GM19467 (cell line): ENCODE results near the gene TRAF2.
A peak's percentile ranks its signal among the peaks of the same experiment; 100 is the strongest.

ENCODE experiments used
- ATAC-seq: cut with Tn5 transposase; IDR thresholded peaks from one replicate; pipeline ENCODE4 v1.9.1; 2021; ENCODE audit warnings: mild to moderate bottlenecking, moderate library complexity; ENCODE audit not compliant: unreplicated experiment

TRAF2 gene

DNA sequence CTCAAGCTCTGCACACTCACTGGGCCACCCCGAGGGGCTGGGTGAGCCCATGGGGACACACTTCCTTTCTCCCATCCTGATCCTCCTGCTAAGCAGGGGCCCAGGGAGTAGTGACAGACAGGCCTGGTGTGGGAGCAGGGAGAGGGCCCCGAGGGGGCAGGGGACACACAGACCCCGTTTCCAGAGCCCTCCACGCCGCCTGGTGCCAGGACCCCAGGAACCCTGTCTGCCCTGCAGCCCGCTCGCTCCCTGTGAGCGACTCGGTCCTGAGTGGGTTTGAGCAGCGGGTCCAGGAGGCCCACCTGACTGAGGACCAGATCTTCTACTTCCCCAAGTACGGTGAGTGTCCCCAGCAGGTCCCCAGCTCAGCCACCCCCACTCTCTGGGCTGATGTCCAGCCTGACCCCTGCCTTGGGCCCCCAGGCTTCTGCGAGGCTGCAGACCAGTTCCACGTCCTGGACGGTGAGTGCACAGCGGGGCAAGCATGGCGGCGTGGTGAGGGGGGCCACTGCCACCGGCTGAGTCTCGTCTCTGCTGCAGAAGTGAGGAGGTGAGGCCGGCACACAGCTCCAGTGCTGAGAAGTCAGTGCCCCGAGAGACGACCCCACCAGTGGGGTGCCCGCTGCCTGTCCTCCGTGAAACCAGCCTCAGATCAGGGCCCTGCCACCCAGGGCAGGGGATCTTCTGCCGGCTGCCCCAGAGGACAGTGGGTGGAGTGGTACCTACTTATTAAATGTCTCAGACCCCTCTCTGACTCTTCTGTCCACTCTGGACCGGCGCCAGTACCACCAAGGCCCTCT is 60.1 kb downstream of the TRAF2 start:
- no peak for ATAC-seq

DNA sequence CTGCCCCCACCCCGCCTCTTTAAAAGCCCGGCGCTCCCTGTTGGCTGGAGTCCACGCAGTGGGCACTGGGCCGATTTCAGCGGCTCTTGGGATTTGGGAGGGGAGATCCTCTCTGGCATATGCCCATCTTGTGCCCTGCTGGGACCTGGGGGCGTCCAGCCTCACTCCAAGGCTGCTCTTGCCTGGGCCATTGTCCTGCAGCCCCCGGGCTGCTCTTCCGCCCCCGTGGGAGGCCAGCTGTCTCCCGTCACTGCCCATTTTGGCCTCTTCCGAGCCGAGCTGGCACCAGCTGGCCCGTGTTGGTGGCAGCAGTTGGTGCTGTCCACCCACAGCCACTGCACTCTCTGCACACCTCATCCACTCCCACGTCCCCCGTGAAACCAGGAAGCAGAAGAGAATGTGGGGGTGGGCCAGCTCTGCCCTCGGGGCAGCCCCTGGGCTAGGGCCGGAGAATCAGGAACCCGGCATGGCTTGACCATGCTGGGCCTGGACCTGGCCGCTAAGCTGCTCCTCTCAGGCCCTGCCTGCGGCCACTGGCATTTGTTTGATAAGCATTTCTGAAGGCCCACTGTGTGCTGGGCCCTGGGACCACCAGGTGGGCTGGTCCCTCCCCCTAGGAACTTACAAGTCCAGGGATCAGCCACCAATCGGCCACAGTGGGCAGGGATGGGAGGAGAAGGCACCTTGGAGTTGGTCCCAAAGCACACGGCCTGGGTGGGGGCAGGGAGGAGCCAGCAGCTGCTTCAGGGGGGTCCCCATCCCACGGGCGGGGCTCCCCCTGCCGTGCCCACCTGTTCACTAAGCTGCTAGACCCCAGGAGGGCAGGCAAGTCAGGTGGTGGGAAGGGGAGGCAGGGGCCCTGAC is 60.9 kb downstream of the TRAF2 start:
- no peak for ATAC-seq

DNA sequence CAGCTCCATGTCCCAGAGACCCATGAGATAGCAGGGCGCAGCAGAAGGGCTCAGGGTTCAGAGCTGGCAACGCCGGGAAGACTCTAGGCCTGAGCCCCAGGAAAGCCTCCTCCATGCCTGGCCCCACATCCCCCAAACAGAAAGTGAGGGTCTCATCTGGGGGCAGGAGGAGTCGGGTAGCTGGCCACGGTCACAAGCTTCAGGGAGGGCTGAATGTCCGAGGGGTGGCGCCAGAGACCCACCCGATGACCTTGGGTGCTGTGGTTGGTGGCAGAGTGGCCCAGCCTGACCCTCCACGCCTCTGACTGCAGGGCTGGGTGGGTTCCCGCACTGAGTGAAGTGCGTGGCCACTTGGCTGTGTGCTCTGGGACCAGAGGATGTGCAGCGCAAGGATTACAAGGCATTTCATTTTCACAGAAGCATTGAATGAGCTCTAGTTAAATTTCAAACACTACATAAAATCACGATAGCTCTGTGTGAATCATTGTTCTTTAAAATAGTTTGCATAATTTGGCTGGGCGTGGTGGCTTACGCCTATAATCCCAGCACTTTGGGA is 61.7 kb downstream of the TRAF2 start:
- no peak for ATAC-seq

DNA sequence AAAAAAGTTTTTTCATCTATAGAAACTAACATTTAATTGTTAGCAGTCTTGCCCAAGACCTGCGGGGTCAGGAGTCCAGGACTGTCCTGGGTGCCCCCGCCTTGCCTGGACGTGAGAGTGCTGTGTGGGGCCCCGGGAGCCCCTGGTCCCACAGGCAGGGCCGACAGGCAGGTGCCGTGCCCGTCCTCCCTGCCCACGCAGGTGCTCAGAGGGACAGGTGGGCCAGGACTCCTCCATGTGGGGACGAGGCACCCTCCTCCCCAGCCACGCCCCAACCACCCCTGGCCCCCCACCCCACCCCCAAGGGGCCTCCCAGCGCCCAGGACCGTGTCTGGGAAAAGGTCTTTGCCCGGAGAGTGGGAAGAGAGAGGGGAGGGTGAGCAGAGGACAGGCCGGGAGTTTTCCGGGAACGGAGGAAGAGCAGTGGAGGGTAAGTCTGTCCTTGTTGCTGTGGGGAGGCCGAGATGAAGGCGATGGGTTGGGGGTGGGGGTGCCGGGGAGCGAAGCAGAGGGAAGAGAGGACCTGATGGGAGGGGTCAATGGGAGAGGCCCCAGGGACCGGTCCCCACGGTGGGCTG is 63.0 kb downstream of the TRAF2 start:
- ATAC-seq = no peak

DNA sequence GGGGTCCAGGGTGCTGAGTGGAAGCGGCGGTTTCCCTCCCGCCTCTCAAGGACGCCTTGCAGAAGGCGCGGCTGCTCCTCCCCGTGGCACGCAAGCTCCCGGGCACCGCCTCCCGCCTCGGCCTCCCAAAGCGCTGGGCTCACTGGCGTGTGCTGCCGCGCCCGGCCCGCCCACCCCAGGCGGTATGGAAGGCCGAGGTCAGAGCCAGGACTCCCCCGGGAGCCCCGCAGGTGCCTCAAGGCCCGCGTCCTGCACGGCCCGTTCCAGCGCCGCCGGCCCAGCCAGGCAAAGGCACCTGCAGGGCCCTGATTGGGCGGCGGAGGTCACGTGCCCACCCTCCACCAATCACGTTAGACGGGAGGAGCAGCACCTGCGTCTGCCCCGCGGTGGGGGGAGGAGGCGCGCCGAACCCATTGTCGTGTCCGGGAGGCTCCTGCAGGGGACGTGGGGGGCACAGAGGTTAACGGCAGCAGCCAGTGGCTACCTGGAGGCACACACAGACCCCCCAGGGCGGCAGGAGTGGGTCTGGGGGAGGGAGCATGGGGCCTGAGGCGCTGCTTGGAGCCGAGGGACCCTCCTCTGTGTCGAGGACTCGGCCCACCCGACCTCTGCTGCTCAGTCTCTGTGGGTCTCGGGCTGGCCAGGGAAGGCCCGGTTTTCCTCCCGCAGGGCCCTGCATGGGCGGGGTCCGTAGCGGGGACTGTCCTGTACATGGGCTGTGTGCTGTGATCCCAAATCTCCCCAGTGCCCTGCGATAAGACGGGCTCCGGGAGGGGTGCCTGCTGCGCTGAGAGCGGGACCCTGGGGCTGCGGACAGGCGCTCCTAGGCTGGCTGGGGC is 63.7 kb downstream of the TRAF2 start:
- ATAC-seq = peak; percentile 70

DNA sequence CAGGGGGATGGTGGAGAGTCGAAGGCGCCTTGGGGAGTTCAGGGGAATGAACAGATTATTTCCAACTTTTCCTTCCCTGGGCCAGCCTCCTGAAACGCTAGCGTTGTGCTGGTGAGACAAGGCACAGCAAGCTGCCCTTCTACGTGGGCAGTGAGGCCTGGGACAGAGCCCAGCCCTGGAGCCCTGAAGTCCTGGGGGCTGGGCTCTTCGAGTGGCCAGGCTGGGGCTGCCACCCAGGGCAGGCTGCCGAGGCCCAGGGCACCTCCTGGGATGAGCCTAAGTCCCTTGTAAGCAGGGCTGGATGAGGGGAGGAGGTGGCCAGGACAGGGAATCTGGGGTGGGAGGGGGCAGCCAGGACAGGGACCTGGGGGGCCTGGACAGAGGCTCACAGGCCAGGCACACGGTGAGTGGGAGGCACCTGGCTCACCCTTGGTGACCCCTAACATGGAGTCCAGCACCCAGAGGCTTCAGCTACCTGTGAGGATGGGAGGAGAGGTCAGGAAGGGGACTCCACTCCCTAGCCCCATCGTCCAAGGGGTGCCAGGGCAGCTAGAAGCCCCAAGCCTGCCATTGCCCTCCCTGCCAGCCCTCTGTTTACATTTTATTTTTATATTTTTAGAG is 64.5 kb downstream of the TRAF2 start:
- ATAC-seq = no peak

DNA sequence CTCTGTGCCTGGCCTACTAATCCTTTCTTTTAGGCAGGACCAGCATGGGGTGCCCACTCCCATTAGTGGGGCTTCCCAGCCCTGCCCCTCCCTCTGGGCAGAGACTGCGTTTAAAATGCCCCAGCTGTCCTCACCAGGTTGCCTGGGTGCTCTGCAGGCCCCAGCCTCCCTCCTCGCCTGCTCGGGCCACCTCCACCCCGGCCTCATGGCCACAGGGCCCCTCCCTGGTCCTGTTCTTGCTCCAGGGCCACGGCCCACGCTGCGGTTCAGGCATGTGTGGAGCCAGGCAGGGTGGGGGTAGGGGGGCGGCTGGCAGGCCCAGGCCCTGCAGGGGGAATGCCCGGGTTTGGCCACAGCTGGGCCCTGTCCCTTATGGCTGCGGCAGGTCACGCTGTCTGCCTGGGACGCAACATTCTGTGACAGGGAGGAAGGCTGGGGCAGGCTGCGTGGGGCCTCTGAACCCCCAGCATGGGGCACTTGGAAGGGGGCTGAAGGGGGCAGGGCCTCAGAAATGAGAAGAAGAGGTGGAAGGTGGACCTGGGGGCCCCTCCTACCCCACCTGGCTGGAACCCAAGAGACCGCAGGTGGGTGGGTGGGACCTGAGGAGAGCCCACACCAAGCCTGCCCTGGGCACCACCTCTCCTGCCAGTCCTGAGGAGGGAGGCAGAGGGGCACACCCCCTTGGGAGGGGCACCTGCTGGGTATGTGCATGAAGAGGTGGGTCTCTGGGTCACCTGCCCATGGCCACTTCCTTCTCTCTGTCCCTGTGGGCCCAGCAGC is 65.4 kb downstream of the TRAF2 start, which contains the start of gene LCN12:
TSS of gene LCN12 (plus strand) at position 733 of the 780 bp plus-strand sequence. CDS start 55 bp downstream, outside the sequence.
- ATAC-seq = no peak

DNA sequence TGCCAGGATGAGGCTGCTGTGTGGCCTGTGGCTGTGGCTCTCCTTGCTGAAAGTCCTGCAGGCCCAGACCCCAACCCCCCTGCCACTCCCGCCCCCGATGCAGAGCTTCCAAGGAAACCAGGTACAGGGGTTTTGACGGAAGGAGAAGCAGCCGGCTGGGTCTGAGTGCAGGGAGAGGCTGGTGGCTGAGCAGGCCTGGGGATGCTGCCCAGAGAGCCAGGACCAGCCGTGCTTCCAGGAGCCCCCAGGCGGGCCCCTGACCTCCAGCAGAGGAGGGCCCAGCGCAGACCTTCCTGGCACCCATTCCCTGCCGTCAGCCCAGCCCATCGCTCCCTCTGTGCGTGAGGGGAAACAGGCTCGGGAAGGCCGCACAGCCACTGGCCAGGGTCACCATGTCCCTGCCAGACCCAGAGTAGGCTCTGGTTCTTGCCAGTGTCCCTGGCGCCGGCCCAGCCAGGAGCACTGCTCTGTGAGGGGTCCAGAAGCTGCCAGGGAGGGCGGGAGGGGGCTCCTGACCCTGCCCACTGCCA is 66.1 kb downstream of the TRAF2 start:
- ATAC-seq = no peak

DNA sequence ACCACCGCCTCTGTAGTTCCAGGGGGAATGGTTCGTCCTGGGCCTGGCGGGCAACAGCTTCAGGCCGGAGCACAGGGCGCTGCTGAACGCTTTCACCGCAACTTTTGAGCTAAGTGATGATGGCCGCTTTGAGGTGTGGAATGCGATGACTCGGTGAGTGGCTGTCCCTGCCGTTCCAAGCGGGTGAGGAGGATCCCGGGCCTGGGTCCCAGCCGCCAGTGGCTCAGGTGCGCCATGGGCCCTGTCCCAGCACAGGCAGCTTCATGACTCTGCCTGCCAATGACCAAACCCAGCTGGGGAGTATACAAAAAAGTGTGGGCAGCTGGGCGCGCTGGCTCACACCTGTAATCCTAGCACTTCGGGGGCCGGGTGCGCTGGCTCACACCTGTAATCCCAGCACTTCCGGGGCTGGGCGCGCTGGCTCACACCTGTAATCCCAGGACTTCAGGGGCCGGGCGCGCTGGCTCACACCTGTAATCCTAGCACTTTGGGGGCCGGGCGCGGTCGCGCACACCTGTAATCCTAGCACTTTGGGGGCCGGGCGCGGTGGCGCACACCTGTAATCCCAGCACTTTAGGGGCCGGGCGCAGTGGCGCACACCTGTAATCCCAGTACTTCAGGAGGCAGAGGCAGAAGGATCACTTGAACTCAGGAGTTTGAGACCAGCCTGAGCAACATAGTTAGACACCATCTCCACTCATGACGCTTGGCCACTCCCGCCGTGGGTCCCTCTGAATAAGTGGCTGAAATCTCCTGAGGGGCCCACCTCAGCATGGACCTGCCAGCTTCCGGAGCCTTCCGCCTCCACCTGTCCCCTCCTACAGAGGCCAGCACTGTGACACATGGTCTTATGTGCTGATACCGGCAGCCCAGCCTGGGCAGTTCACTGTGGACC is 66.8 kb downstream of the TRAF2 start:
- no peak for ATAC-seq

DNA sequence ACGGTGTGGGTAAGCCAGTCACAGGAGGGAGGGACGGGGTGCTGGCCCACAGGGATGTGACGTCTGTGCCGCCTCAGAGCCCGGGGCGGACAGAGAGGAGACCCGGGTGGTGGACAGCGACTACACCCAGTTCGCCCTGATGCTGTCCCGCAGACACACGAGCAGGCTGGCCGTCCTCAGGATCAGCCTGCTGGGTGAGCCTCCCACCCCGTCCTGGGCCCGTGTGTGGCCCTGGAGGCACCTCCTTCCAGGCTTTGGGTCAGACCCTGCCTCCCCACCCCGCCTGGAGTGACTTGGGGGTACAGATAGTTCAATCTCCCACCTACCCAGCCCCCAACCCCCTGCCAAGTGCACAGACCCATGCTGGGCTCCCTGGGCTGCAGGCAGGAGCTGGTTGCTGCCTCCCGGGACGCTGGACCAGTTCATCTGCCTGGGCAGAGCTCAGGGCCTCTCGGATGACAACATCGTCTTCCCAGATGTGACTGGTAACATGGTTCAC is 67.5 kb downstream of the TRAF2 start:
- no peak for ATAC-seq

DNA sequence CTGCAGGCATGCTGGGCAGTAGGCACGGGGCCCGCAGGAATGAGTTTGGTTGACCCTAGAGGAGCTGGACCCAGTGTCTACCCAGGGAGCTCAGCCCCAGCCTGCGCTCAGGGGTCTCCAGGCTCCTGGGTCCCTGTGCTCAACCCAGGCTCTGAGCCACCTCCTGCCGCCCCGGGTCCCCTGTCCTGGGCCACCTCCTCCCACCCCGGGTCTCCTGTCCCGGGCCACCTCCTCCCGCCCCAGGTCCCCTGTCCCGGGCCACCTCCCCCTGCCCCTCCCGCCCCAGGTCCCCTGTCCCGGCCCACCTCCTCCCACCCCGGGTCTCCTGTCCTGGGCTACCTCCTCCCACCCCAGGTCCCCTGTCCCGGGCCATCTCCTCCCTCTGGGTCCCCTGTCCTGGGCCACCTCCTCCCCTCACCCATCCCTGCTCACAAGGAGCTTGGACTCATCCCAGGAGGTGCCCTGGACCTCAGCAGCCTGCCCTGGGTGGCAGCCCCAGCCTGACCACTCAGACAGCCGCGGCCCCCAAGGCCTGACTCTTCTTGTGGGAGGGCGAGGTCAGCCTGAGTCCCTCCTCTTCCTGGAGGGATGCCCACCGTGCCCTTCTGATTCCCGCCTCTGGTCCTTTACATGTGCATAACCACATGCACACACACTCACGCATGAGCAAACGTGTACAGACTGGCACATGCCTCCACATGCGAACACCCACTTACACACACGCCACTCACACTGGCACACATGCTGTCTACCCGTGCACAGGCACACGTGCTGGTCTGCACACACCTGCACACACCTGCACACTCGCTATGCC is 68.2 kb downstream of the TRAF2 start:
- no peak for ATAC-seq

DNA sequence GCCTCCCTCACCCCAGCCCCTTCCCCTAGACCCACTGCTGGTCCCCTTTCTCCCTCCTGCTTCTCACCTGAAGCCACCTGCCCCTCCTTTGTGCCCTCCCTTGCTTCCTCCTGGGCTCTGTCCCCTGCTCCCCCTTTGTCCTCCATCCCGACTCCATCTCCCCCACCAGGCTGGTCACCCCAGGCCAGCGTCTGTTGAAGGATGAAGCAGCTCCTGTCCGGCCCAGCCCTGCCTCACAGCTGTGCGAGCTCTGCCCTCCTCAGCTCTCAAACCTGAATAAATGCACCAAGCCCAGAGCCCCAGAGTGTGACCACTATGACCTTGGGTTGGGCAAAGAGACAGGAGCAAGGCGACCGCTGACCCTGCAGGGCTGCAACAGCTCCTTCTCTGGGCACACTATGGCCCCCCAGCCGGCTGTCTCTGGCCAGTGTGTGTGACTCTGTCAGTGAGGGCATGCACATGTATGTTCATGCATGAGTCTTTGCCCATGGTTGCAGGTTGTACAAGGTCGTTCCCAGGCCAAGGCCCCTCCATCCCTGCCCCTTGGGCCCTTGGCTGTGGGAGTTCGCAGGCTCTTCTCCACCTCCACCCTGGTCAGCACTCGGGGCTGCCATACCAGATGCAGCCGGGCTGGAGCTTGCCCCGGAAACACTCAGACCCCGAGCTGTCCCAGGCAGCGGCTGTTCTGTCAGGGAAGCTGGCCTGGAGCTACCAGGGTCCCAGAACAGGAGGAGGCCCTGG is 69.1 kb downstream of the TRAF2 start:
- ATAC-seq = no peak

DNA sequence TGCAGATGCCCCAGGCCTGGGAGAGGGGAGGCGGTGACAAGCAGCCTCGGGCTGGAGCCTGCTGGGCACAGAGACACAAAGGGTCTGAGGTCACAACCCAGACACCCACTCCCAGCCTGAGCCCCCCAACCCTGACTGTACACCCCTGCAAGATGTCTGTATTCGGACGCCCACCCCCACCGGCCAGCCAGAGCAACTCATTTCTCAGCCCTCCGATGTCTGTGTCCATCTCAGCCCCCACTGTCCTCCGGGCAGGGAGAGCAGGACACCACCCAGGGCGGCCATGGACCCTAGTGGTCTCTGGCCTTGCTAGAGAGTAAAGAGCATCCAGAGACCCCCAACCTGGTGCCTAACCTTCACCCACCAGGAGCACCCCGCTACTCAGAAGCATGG is 69.6 kb downstream of the TRAF2 start:
- no peak for ATAC-seq

DNA sequence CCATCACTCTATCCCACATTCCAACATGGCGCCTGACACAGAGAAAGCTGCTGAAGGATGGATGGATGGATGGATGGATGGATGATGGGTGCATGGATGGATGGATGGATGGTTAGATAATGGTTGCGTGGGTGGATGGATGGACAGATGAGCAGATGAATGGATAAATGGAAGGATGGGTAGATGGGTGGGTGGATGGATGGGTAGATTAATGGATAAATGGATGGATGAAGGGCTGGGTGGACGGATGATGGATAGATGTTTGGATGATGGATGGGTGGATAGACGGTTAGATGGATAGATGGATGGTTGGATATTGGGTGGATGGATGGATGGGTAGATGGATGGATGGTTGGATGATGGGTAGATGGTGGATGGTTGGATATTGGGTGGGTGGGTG is 70.3 kb downstream of the TRAF2 start:
- no peak for ATAC-seq

DNA sequence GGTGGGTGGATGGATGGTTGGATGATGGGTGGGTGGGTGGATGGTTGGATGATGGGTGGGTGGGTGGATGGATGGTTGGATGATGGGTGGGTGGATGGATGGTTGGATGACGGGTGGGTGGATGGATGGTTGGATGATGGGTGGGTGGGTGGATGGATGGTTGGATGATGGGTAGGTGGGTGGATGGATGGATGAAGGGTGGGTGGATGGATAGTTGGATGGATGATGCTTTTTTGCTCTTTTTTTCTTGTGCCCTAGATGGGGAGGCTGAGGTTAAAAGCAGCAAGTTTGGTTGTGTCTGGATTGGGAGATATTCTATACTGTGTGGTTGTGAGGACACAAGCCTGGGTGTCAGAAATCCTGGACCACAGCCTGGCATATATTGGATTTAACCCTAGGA is 71.1 kb downstream of the TRAF2 start:
- ATAC-seq = no peak

DNA sequence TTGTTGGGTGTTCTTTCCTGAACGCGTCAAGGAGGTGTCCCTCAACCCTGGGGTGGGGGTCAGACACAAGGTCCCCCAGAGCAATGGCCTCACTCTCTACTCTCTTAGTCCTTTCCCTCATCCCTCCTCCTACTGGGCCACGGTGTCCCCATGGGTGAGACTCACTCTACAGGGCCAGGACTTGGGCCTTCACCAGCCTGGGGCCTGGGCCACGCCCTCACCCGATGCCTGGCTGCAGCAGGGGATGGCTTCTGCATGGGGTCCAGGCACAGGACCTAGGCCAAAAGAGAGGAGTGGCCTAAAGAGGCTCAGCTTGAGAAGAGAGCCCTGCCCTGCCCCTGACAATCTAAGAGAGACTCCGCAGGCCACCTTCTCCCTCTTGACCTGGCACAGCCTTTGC is 71.6 kb downstream of the TRAF2 start:
- ATAC-seq = no peak
